GM23338 (cell line): ENCODE results near the gene NEK2. TPM values are rescaled to one million over a fixed set of nuclear protein-coding genes. Genes with fewer than 3 reads are reported as not detected.

Source experiments
- ATAC-seq: fragments of 200-7000 bp; cut with Tn5 transposase; 3 replicates; pipeline ENCODE4 v1.9.1; 2020
- DNase-seq: peaks from one replicate; pipeline ENCODE4 v3.0.0-alpha.2; 2015; ENCODE audit warnings: low spot score
- H2AFZ ChIP-seq: fragments of 200-600 bp; sonication (generic); 2 replicates; pipeline ENCODE4 v1.8.0; 2016; ENCODE audit warnings: antibody characterized with exemption, mild to moderate bottlenecking, moderate library complexity
- H3F3A ChIP-seq: fragments of 200-600 bp; sonication (generic); replicated peaks from 2 replicates; pipeline ENCODE4 v1.8.0; 2017; ENCODE audit warnings: antibody characterized with exemption, mixed run types, low read depth
- H3K27ac ChIP-seq: fragments of 200-600 bp; sonication (generic); 2 replicates; pipeline ENCODE4 v1.6.1; 2016; ENCODE audit warnings: low read depth
- H3K27me3 ChIP-seq: fragments of 200-600 bp; sonication (generic); 2 replicates; pipeline ENCODE4 v1.8.0; 2016; ENCODE audit warnings: mild to moderate bottlenecking, mixed run types, moderate library complexity; ENCODE audit not compliant: insufficient read depth
- H3K36me3 ChIP-seq: fragments of 200-600 bp; sonication (generic); 2 replicates; pipeline ENCODE4 v1.8.0; 2016; ENCODE audit warnings: mild to moderate bottlenecking; ENCODE audit not compliant: insufficient read depth
- H3K4me1 ChIP-seq: fragments of 200-600 bp; sonication (generic); 2 replicates; pipeline ENCODE4 v1.8.0; 2016; ENCODE audit warnings: mild to moderate bottlenecking, moderate library complexity; ENCODE audit not compliant: insufficient read depth
- H3K4me2 ChIP-seq: fragments of 200-600 bp; sonication (generic); 2 replicates; pipeline ENCODE4 v1.7.1; 2017; ENCODE audit warnings: mixed run types
- H3K4me3 ChIP-seq: fragments of 200-600 bp; sonication (generic); 2 replicates; pipeline ENCODE4 v1.6.1; 2016; ENCODE audit warnings: mixed run types
- H3K79me2 ChIP-seq: fragments of 200-600 bp; sonication (generic); replicated peaks from 2 replicates; pipeline ENCODE4 v1.8.0; 2017; ENCODE audit warnings: mild to moderate bottlenecking; ENCODE audit not compliant: insufficient read depth
- H3K9me2 ChIP-seq: fragments of 200-600 bp; sonication (generic); 2 replicates; pipeline ENCODE4 v1.8.0; 2017; ENCODE audit not compliant: insufficient read depth
- H4K20me1 ChIP-seq: fragments of 200-600 bp; sonication (generic); replicated peaks from 2 replicates; pipeline ENCODE4 v1.8.0; 2017; ENCODE audit warnings: mild to moderate bottlenecking; ENCODE audit not compliant: insufficient read depth
- H3K27ac Mint-ChIP-seq: 2 replicates; pipeline ENCODE4 v1.8.0; 2020; ENCODE audit warnings: inconsistent platforms, mild to moderate bottlenecking, moderate library complexity, mixed read lengths
- H3K27me3 Mint-ChIP-seq: 3 replicates; pipeline ENCODE4 v1.8.0; 2022; ENCODE audit warnings: low read depth, mild to moderate bottlenecking, moderate library complexity, mixed read lengths, inconsistent platforms; ENCODE audit not compliant: insufficient read depth, poor library complexity
- H3K36me3 Mint-ChIP-seq: 3 replicates; pipeline ENCODE4 v1.8.0; 2021; ENCODE audit warnings: low read depth, mild to moderate bottlenecking, inconsistent platforms, moderate library complexity, mixed read lengths
- H3K4me1 Mint-ChIP-seq: 3 replicates; pipeline ENCODE4 v1.8.0; 2020; ENCODE audit warnings: mild to moderate bottlenecking, inconsistent platforms, mixed read lengths
- H3K4me3 Mint-ChIP-seq: 3 replicates; pipeline ENCODE4 v1.8.0; 2021; ENCODE audit warnings: moderate library complexity, mild to moderate bottlenecking, inconsistent platforms, mixed read lengths
- H3K9me3 Mint-ChIP-seq: 3 replicates; pipeline ENCODE4 v1.8.0; 2020; ENCODE audit warnings: moderate library complexity, mild to moderate bottlenecking, inconsistent platforms, mixed read lengths
- CTCF ChIP-seq, 2 experiments: fragments of 200-600 bp in 1 of 2; sonication (generic) in 1 of 2; conservative IDR thresholded peaks; 2 replicates each; pipeline versions ENCODE4 v1.5.1 to v1.6.1; 2016 to 2017; ENCODE audit warnings: antibody characterized with exemption in 2 of 2, low read depth in 2 of 2, mild to moderate bottlenecking in 2 of 2, moderate library complexity in 1 of 2
- EZH2 ChIP-seq: fragments of 200-600 bp; sonication (generic); IDR thresholded peaks from one replicate; pipeline ENCODE4 v1.8.0; 2017; ENCODE audit warnings: antibody characterized with exemption, mild to moderate bottlenecking, low read depth; ENCODE audit not compliant: unreplicated experiment
- EZH2phosphoT487 ChIP-seq: fragments of 200-600 bp; sonication (generic); IDR thresholded peaks from one replicate; pipeline ENCODE4 v1.8.1; 2018; ENCODE audit warnings: antibody characterized with exemption; ENCODE audit not compliant: unreplicated experiment
- NANOG ChIP-seq: IDR thresholded peaks from 2 replicates; pipeline ENCODE4 v1.6.1; 2016; ENCODE audit warnings: antibody characterized with exemption, borderline replicate concordance
- REST ChIP-seq: IDR thresholded peaks from one replicate; pipeline ENCODE4 v1.6.1; 2018; ENCODE audit warnings: antibody characterized with exemption; ENCODE audit not compliant: unreplicated experiment
- ZNF114 ChIP-seq: fragments of 250-450 bp; sonication (Bioruptor Pico); IDR thresholded peaks from 2 replicates; pipeline ENCODE4 v1.5.0; 2020; ENCODE audit warnings: mild to moderate bottlenecking, moderate library complexity
- ZNF331 ChIP-seq: fragments of 250-450 bp; sonication (Bioruptor Pico); IDR thresholded peaks from 2 replicates; pipeline ENCODE4 v1.5.0; 2020; ENCODE audit warnings: low read depth, mild to moderate bottlenecking, moderate library complexity
- ZNF462 ChIP-seq: fragments of 250-450 bp; sonication (Bioruptor Pico); IDR thresholded peaks from 2 replicates; pipeline ENCODE4 v1.5.0; 2020; ENCODE audit warnings: mild to moderate bottlenecking, moderate library complexity
- polyA plus RNA-seq: library from polyadenylated mRNA; unstranded; fragments of >200 nt; fragmentation: Nextera tagmentation; extraction: Ambion mirVana; gene quantifications from 2 replicates; pipeline ENCODE4 v1.2.1, GENCODE V29; 2016
- total RNA-seq: library from RNA; depleted of rRNA; stranded (reverse); fragments of >200 nt; shearing (Covaris generic); gene quantifications from 2 replicates; pipeline ENCODE4 v1.2.3, GENCODE V29; 2014

NEK2 gene
- total and polyA plus RNA-seq, 2 experiments from 2014 or later = 17.0 to 24.9 TPM

- no peaks in the 10 kb centered on the region for H3K4me1 ChIP-seq
- H3K27ac ChIP-seq = no peak overlapping the region
- H3K27ac Mint-ChIP-seq = no peak overlapping the region
- no peak overlapping the region for H3K4me3 Mint-ChIP-seq
- peaks cover 3% of the 10 kb centered on the region for H3K27me3 Mint-ChIP-seq
- TF ChIP-seq CTCF (conservative IDR thresholded peaks at IDR 0.05; ENCODE audit: low read depth in 2 of 2) = no peak
- no peak for TF ChIP-seq EZH2
- TF ChIP-seq ZNF462 (CRISPR knock-in tag) = no peak
- no peak for TF ChIP-seq ZNF331 (CRISPR knock-in tag)
- TF ChIP-seq EZH2phosphoT487 = no peak
- TF ChIP-seq ZNF114 = no peak
- no peak for TF ChIP-seq NANOG
- no peak for TF ChIP-seq REST
- no peaks in the 10 kb centered on the region for H3K9me3 Mint-ChIP-seq
- no peaks in the 10 kb centered on the region for H3K36me3 Mint-ChIP-seq
- no peak overlapping the region for H3K4me3 ChIP-seq
- no peaks in the 10 kb centered on the region for H3F3A ChIP-seq
- H4K20me1 ChIP-seq = no peaks in the 10 kb centered on the region
- H3K9me2 ChIP-seq = no peaks in the 10 kb centered on the region
- no peak overlapping the region for H3K4me2 ChIP-seq
- H3K27me3 ChIP-seq = no peaks in the 10 kb centered on the region
- no peak for DNase-seq
- H3K79me2 ChIP-seq = no peaks in the 10 kb centered on the region
- H2AFZ ChIP-seq = no peak overlapping the region
- no peak for ATAC-seq
- H3K36me3 ChIP-seq = no peaks in the 10 kb centered on the region
- peaks cover 5% of the 10 kb centered on the region; the same call in 2 of the 3 replicates for H3K4me1 Mint-ChIP-seq
Measured at GRCh38 chr1:211708006-211708405, 32.6 kb upstream of the NEK2 start.
